Inferior parietal cortex (tissue), 1 donor: Measurements from ENCODE around the gene ADAMTSL5.
A peak's percentile ranks its signal among the peaks of the same experiment; 100 is the strongest.

ENCODE experiments used
- DNase-seq: peaks from one replicate; pipeline ENCODE4 v3.0.0-alpha.2; 2016; ENCODE audit errors: extremely low spot score

ADAMTSL5 gene

DNA sequence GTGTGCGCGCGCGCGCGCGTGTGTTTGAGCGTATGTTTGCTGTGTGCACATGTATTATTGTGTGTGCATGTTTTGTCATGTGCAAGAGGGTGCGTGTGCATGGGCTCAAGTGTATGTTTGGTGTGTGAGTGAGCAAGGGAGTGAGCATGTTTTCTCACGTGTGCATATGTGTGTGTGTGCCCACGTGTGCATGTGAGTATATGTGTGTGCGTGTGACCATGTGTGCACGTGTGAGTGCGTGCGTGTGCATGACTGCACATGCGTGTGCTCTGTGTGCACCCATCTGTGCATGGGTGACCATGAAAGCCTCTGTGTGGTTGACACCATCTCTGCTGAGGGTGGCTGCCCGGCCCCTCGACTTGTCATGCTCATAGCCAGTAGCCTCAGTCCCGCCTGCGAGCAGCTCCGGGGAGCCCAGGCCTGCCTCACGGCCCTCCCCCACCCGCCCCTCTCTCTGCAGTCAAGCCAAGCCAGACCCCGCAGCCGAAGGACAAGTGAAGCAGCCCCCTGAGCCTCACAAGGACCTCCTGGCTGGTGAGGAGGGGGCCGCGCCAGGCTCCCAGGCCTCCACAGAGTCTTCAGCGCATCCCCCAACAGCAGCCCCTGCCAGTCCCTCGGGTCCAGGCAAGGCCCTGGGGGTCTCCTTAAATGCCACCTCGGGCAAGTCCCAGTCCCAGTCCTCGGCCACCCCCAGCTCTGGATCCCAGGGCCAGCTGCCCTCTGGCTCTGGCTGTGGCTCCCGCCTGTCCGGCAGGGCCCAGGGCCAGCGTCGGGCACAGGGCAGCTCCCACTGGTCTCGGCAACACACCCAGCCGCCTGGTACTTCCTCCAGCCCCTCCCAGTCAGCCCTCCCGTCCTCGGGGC, 15.9 kb downstream of the ADAMTSL5 start:
- no peak for DNase-seq

DNA sequence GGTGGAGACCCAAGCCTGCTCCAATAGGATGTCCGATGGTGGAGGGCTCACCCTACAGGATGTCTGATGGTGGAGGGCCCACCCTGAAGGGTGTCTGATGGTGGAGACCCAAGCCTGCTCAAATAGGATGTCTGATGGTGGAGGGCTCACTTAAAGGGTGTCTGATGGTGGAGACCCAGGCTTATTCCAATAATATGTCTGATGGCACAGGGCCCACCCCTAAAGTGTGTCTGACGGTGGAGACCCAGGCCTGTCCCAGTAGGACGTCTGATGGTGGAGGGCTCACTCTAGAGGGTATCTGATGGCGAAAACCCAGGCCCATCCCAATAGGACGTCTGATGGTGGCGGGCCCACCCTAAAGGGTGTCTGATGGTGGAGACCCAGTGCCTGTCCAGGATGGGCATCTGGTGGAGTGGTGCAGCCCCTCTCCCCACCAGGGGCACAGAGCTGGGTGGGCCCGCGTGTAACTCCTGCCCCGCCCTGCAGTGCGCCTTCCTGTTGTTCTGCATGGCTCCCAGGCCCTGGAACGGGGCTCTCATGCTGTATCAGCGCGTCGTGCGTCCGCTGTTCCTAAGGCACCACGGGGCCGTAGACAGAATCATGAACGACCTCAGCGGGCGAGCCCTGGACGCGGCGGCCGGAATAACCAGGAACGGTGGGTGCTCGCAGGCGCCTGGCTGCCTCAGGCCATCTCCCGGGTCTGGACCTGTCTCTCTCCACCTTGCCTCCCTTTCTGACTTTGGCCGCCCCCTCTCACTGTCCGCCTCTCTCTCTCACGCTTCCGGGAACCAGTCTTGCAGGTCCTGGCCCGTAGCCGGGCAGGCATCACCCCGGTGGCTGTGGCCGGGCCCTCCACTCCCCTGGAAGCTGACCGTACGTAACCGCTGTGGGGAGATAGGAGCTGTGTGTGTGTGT, 16.8 kb downstream of the ADAMTSL5 start:
- no peak for DNase-seq

- DNase-seq: no peak
These were observed 17.6 kb downstream of the ADAMTSL5 start for GRCh38 chr19:1495051-1495798.

GRCh38 chr19:1494115-1494815, 18.6 kb downstream of the ADAMTSL5 start:
- no peak for DNase-seq

GRCh38 chr19:1492474-1493006, 20.3 kb downstream of the ADAMTSL5 start:
- DNase-seq: no peak

DNA sequence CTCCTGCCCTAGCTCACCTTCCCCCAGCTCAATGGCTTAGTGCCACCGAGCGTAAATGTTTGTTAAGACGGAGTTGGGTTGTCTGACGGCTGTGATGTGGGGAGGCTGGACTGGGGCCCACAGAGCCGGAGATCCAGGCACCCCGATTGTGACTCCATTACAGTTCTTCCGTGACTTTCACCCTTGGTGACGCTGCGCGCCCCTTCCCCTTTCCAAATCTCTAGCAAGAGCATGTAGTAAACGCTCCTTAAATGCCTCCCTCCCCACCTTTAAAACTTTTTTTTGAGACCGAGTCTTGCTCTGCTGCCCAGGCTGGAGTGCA, 21.0 kb downstream of the ADAMTSL5 start:
- no peak for DNase-seq

GRCh38 chr19:1491114-1491848, 21.5 kb downstream of the ADAMTSL5 start, which contains the start of gene REEP6:
REEP6 (plus strand) TSS chr19:1491181; CDS start chr19:1491270, 89 bp downstream.
- DNase-seq: no peak

GRCh38 chr19:1490311-1491113, 22.3 kb downstream of the ADAMTSL5 start, which contains the start of gene PCSK4:
PCSK4 (minus strand) TSS chr19:1490350; CDS start chr19:1490346, 4 bp downstream.
- DNase-seq: peak; percentile 95

GRCh38 chr19:1489463-1490310, 23.1 kb downstream of the ADAMTSL5 start:
- DNase-seq: no peak

- no peak for DNase-seq
These were observed 24.6 kb downstream of the ADAMTSL5 start for GRCh38 chr19:1488282-1488601.

- no peak for DNase-seq
These were observed 25.1 kb downstream of the ADAMTSL5 start for GRCh38 chr19:1487576-1488281.

- no peak for DNase-seq
These were observed 25.9 kb downstream of the ADAMTSL5 start for GRCh38 chr19:1486720-1487575.

DNA sequence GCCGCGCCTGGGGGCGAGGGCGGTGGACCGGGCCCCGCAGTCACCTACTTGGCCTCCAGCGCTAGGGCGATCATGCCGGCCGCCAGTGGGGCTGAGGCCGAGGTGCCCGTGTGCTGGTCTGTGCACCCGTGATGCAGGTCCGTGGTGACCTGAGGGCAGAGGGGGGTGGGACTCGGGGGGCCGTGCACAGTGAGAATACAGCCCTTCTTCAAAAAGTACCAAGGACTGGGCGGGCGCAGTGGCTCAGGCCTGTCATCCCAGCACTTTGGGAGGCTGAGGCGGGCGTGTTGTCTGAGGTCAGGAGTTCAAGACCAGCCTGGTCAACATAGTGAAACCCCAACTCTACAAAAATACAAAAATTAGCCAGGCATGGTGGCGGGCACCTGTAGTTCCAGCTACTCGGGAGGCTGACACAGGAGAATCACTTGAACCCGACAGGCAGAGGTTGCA, 28.8 kb downstream of the ADAMTSL5 start:
- DNase-seq: no peak

DNA sequence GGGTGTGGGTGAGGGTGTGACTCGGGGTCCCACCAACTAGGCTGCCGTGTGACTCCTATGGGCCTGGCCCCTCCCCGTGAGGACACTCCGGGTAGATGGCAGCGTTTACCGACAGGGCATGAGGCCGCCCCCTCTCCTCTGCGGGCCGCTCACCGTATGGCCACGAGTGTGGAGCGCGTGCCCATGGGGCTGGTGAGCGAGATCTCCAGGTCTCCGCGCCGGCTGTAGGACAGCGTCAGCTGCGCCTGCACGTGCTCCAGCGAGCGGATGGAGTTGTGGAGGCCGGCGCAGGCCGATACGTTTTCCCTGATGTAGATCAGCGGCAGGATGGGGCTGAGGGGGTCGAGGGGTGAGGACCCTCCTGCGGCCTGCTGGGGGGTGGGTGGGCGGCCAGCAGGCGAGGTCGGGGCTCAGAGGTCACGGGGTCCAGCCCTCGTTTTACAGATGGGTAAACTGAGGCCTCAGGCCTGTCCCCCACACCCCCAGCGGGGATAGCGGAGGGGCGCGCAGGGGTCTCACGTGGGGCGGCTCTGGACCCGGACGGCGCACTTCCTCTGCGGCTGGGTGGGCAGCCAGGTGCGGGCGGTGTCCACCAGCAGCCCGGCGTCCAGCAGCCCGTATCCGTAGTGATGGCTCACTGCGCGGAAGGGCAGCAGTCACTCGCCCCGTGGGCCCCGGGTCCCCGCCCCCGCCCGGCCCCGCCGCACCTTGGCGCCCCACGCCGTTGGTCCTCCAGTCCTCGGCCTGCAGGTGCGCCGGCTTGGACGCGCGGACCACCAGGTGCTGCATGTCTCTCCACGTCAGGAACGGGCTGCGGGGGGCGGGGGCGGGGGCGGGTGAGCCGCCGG, 29.5 kb downstream of the ADAMTSL5 start:
- no peak for DNase-seq

- DNase-seq: no peak
These were observed 30.3 kb downstream of the ADAMTSL5 start for GRCh38 chr19:1482361-1483130.
